Measurements from ENCODE around the gene NANP. TPM values are rescaled to one million over a fixed set of nuclear protein-coding genes. Genes with fewer than 3 reads are reported as not detected.

NANP gene
- total RNA-seq, 1 experiment from 2014 or later = 7.3 TPM

GRCh38 chr20:25619514-25619913 lies 4.3 kb downstream of the NANP start:
- H3K9me2 ChIP-seq (ENCODE audit: insufficient read depth) = no peaks in the 10 kb centered on the region
- no peak for TF ChIP-seq TCF7L2 (IDR thresholded peaks at IDR 0.05; ENCODE audit: borderline replicate concordance, extremely low read depth, insufficient read depth, insufficient read length)
- TF ChIP-seq JUND (IDR thresholded peaks at IDR 0.05) = no peak
- TF ChIP-seq SIN3A (IDR thresholded peaks at IDR 0.05; ENCODE audit: low read depth) = no peak
- no peak for TF ChIP-seq POLR2AphosphoS5 (IDR thresholded peaks at IDR 0.05; ENCODE audit: low read depth, low read length)
- no peak for TF ChIP-seq FOSL1 (IDR thresholded peaks at IDR 0.05; ENCODE audit: low read depth)
- no peak for TF ChIP-seq REST (IDR thresholded peaks at IDR 0.05; ENCODE audit: low read depth)
- no peak for TF ChIP-seq EZH2 (IDR thresholded peaks at IDR 0.05)
- no peak for TF ChIP-seq SP1 (IDR thresholded peaks at IDR 0.05; ENCODE audit: low read depth)
- TF ChIP-seq CEBPB (IDR thresholded peaks at IDR 0.05; ENCODE audit: low read depth) = no peak
- TF ChIP-seq YY1 (IDR thresholded peaks at IDR 0.05; ENCODE audit: extremely low read depth, insufficient replicate concordance, low read depth, low read length) = no peak
- no peak for TF ChIP-seq ZNF274 (IDR thresholded peaks at IDR 0.05; ENCODE audit: low read depth, low read length)
- no peaks in the 10 kb centered on the region for H3K27me3 ChIP-seq (ENCODE audit: insufficient read depth, low read length)
- H3K4me1 ChIP-seq (ENCODE audit: control insufficient read depth in 1 of 2, insufficient read depth in 2 of 2, low read length in 2 of 2) = peaks cover 5 to 14% of the 10 kb centered on the region in 2 experiments; a peak in 3 of 4 replicates
- RAD21 ChIA-PET (ENCODE audit: low non-redundant PET in 1 of 2, low total read pairs in 2 of 2, uncharacterized antibody in 2 of 2, unreplicated experiment in 2 of 2) = no interaction called here
- peaks cover 2 to 12% of the 10 kb centered on the region in 2 experiments; a peak in 1 of 4 replicates for H3K36me3 ChIP-seq (ENCODE audit: control insufficient read depth in 1 of 2, insufficient read depth in 2 of 2, low read length in 2 of 2)
- no peak for ATAC-seq
- peaks cover 86% of the 10 kb centered on the region for H3K79me2 ChIP-seq (ENCODE audit: insufficient read depth, low read length)
- no peak overlapping the region for H2AFZ ChIP-seq (ENCODE audit: low read depth, low read length, poor library complexity, severe bottlenecking)
- no peaks in the 10 kb centered on the region for H4K20me1 ChIP-seq (ENCODE audit: insufficient read depth)
- no peak overlapping the region for H3K4me3 ChIP-seq (replicated peaks in 1 of 2; ENCODE audit: low read depth in 1 of 2, low read length in 2 of 2)
- no peaks in the 10 kb centered on the region for H3K9me3 ChIP-seq (ENCODE audit: control insufficient read depth in 1 of 2, insufficient read depth in 1 of 2, low read depth in 1 of 2, low read length in 2 of 2)
- intact Hi-C loops (cut with micrococcal nuclease) = no loop called here
- BruUV-seq (replicated peaks) = no TSS peak
- DNase-seq (ENCODE audit: low read depth, low spot score) = no peak
- no peak overlapping the region for H3K27ac ChIP-seq (ENCODE audit: low read depth, low read length)
- H3K9ac ChIP-seq (ENCODE audit: low read length) = no peak overlapping the region
- no peak overlapping the region for H3K4me2 ChIP-seq (ENCODE audit: low read length)
- POLR2A ChIA-PET = no interaction called here
- CTCF ChIA-PET = no interaction called here
